Measurements from ENCODE around the gene MSH5. TPM values are rescaled to one million over a fixed set of nuclear protein-coding genes. Genes with fewer than 3 reads are reported as not detected.

The MSH5 gene
- total RNA-seq, 4 donors from 2014 or later, result 7.8 to 13.8 (median 11.4) TPM

DNA sequence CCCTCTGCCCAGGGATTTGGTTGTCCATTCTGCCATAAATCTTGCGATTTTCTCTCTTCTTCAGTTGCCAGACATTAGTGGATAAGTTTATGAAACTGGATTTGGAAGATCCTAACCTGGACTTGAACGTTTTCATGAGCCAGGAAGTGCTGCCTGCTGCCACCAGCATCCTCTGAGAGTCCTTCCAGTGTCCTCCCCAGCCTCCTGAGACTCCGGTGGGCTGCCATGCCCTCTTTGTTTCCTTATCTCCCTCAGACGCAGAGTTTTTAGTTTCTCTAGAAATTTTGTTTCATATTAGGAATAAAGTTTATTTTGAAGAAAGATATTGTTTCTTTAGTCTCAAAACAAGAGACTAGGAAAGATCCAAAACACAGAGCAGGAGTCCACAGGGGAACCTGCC lies 22.6 kb downstream of the MSH5 start, which contains the start of gene SAPCD1:
TSS of gene SAPCD1 (plus strand) at position 301 of the 400 bp plus-strand sequence. CDS start 399 bp downstream, outside the sequence.
- H3K4me3 ChIP-seq (ENCODE audit: low read depth, poor library complexity, severe bottlenecking), result no peak within 1 kb of the TSS
- TF ChIP-seq, protein P1, sequence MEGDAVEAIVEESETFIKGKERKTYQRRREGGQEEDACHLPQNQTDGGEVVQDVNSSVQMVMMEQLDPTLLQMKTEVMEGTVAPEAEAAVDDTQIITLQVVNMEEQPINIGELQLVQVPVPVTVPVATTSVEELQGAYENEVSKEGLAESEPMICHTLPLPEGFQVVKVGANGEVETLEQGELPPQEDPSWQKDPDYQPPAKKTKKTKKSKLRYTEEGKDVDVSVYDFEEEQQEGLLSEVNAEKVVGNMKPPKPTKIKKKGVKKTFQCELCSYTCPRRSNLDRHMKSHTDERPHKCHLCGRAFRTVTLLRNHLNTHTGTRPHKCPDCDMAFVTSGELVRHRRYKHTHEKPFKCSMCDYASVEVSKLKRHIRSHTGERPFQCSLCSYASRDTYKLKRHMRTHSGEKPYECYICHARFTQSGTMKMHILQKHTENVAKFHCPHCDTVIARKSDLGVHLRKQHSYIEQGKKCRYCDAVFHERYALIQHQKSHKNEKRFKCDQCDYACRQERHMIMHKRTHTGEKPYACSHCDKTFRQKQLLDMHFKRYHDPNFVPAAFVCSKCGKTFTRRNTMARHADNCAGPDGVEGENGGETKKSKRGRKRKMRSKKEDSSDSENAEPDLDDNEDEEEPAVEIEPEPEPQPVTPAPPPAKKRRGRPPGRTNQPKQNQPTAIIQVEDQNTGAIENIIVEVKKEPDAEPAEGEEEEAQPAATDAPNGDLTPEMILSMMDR (IDR thresholded peaks at IDR 0.05), result no peak
- TF ChIP-seq POLR2A (IDR thresholded peaks at IDR 0.05), result no peak
- intact Hi-C loops (cut with DNase I; ENCODE audit: low total_unique reads), result no loop called here
- 78 to 80% methylated on average over 4 of the region's 4 CpGs for WGBS, 2 donors
- no peak for DNase-seq (ENCODE audit: low spot score in 2 of 2)

- intact Hi-C loops (cut with DNase I; ENCODE audit: low total_unique reads), result no loop called here
- no peak for TF ChIP-seq POLR2A (IDR thresholded peaks at IDR 0.05)
- TF ChIP-seq, protein P1 (IDR thresholded peaks at IDR 0.05), result no peak
- DNase-seq (ENCODE audit: low spot score in 2 of 2), result no peak
- 60 to 75% methylated on average over 7 to 8 of the region's 8 CpGs for WGBS, 2 donors
- H3K4me3 ChIP-seq (ENCODE audit: low read depth, poor library complexity, severe bottlenecking), result no peak overlapping the region
Observed at GRCh38 chr6:31762878-31763618, 23.2 kb downstream of the MSH5 start.

DNA sequence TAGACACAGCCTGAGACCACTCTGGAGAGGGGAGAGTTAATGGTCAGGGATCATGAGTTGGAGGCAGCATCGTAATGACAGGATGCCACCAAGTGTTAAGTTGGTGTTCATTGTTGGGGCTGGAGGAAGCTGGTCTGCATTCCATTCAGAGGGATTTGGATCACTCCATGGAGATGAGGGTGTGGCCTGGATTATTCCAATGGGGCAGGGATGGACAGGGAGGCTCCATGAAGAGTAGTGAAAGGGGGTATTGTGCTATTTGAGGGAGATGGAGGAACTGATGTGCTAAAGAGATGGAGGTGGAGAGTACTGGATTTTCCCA lies 23.8 kb downstream of the MSH5 start:
- TF ChIP-seq, protein P1 (IDR thresholded peaks at IDR 0.05), result no peak
- no peak for TF ChIP-seq POLR2A (IDR thresholded peaks at IDR 0.05)
- H3K4me3 ChIP-seq (ENCODE audit: low read depth, poor library complexity, severe bottlenecking), result no peak overlapping the region
- DNase-seq (ENCODE audit: low spot score in 2 of 2), result no peak
- intact Hi-C loops (cut with DNase I; ENCODE audit: low total_unique reads), result no loop called here
- 10 to 11% methylated on average over 1 of the region's 1 CpG for WGBS, 2 donors

GRCh38 chr6:31764198-31764597 lies 24.4 kb downstream of the MSH5 start:
- no peak for DNase-seq (ENCODE audit: low spot score in 2 of 2)
- TF ChIP-seq POLR2A (IDR thresholded peaks at IDR 0.05), result no peak
- TF ChIP-seq, protein P1 (IDR thresholded peaks at IDR 0.05), result no peak
- 67 to 74% methylated on average over 4 of the region's 4 CpGs for WGBS, 2 donors
- intact Hi-C loops (cut with DNase I; ENCODE audit: low total_unique reads), result no loop called here
- no peak overlapping the region for H3K4me3 ChIP-seq (ENCODE audit: low read depth, poor library complexity, severe bottlenecking)

- TF ChIP-seq, protein P1 (IDR thresholded peaks at IDR 0.05), result no peak
- TF ChIP-seq POLR2A (IDR thresholded peaks at IDR 0.05), result no peak
- 86 to 90% methylated on average over 9 of the region's 9 CpGs for WGBS, 2 donors
- no peak for DNase-seq (ENCODE audit: low spot score in 2 of 2)
- intact Hi-C loops (cut with DNase I; ENCODE audit: low total_unique reads), result loop anchor here (5.0 kb wide), 2 partner anchors 78 to 1457 kb away; no protein-coding TSS in a partner anchor
- H3K4me3 ChIP-seq (ENCODE audit: low read depth, poor library complexity, severe bottlenecking), result no peak overlapping the region
Observed at GRCh38 chr6:31765559-31765909, 25.7 kb downstream of the MSH5 start.
